Suprapubic skin (tissue), 4 donors: ENCODE measurements around the gene CLIC4. TPM values are rescaled to one million over a fixed set of nuclear protein-coding genes. Genes with fewer than 3 reads are reported as not detected.

Source experiments
- DNase-seq, 2 donors: peaks; one replicate each; pipeline ENCODE4 v3.0.0-alpha.2; 2019; ENCODE audit warnings: low spot score in 2 of 2
- H3K27ac ChIP-seq: fragments of 200-600 bp; sonication (generic); one replicate; pipeline ENCODE4 v1.5.1; 2019
- H3K27me3 ChIP-seq: fragments of 200-600 bp; sonication (generic); one replicate; pipeline ENCODE4 v1.5.1; 2019
- H3K36me3 ChIP-seq: fragments of 200-600 bp; sonication (generic); one replicate; pipeline ENCODE4 v1.5.1; 2019
- H3K4me1 ChIP-seq: fragments of 200-600 bp; sonication (generic); one replicate; pipeline ENCODE4 v1.5.1; 2019
- H3K4me3 ChIP-seq: fragments of 200-600 bp; sonication (generic); one replicate; pipeline ENCODE4 v1.5.1; 2019; ENCODE audit warnings: mild to moderate bottlenecking
- H3K9me3 ChIP-seq: fragments of 200-600 bp; sonication (generic); one replicate; pipeline ENCODE4 v1.5.1; 2019
- EP300 ChIP-seq: sonication (generic); formaldehyde crosslinking; IDR thresholded peaks from one replicate; pipeline ENCODE4 v1.6.1; 2017; ENCODE audit warnings: antibody characterized with exemption
- POLR2A ChIP-seq, 2 donors: fragments of 450-650 bp; IDR thresholded peaks; one replicate each; pipeline ENCODE4 v1.6.1; 2017; ENCODE audit warnings: antibody characterized with exemption in 2 of 2, mild to moderate bottlenecking in 2 of 2, moderate library complexity in 2 of 2
- POLR2AphosphoS5 ChIP-seq, 3 donors: sonication (generic); formaldehyde crosslinking; IDR thresholded peaks; one replicate each; pipeline ENCODE4 v1.6.1; 2017; ENCODE audit warnings: antibody characterized with exemption in 3 of 3
- WGBS: methylation state at CpG from one replicate; pipeline ENCODE4 v1.1.5; 2018; 5-methylcytosine and 5-hydroxymethylcytosine counted together
- total RNA-seq, 4 donors: library from RNA; depleted of rRNA; stranded (reverse); fragments of >200 nt; gene quantifications; one replicate each; pipeline ENCODE4 v1.1.0, GENCODE V29; 2016
- TF ChIP-seq, protein P1 (sequence below), 2 donors: fragments of 200-600 bp in 1 of 2; fragments of 450-650 bp in 1 of 2; sonication (generic) in 1 of 2; IDR thresholded peaks; one replicate each; pipeline ENCODE4 v1.5.1; 2016 to 2019; ENCODE audit warnings: antibody characterized with exemption in 2 of 2, mild to moderate bottlenecking in 1 of 2, moderate library complexity in 1 of 2

The CLIC4 gene
- total RNA-seq, 4 donors from 2014 or later: 50.1 to 76.3 (median 71.4) TPM

DNA sequence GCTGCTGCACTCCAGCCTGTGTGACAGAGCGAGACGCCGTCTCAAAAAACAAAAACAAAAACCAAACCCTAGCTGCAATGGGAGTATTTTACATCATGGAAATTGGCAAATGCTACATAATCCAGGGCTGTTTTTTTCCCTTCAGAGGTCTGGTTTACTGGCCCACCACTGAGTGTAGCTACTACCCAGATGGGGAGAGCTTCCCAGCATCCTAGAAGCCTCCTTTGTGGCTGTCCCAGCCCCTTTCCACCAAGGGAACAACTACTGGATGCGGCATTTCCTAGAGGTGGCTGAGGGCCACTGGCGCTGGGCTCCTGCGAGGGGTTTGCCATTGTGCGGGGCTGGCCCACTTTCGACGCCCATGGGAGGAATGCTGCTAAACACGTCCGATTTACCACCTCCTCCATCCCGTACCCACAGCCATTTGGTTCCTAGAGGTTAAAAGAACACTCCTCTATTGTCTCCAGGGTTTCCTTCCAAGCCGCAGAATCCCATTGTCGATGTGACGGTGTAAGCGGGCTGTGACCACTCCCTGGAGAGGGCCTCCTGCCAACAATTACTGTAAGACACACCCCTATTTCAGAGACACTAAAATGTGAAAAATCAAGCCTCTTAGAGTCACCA, 129.5 kb downstream of the CLIC4 start:
- no peaks in the 10 kb centered on the region for H3K36me3 ChIP-seq
- H3K27ac ChIP-seq: no peak overlapping the region
- H3K4me3 ChIP-seq: no peak overlapping the region
- H3K27me3 ChIP-seq: peaks cover 10% of the 10 kb centered on the region
- 41% methylated on average over 12 of the region's 16 CpGs for WGBS
- no peaks in the 10 kb centered on the region for H3K9me3 ChIP-seq
- peak; percentile 30 to 58 for DNase-seq
- no peaks in the 10 kb centered on the region for H3K4me1 ChIP-seq
- TF ChIP-seq POLR2A (IDR thresholded peaks at IDR 0.05) (no peak), EP300 (no peak), POLR2AphosphoS5 (IDR thresholded peaks at IDR 0.05) (no peak)
- TF ChIP-seq, protein P1, sequence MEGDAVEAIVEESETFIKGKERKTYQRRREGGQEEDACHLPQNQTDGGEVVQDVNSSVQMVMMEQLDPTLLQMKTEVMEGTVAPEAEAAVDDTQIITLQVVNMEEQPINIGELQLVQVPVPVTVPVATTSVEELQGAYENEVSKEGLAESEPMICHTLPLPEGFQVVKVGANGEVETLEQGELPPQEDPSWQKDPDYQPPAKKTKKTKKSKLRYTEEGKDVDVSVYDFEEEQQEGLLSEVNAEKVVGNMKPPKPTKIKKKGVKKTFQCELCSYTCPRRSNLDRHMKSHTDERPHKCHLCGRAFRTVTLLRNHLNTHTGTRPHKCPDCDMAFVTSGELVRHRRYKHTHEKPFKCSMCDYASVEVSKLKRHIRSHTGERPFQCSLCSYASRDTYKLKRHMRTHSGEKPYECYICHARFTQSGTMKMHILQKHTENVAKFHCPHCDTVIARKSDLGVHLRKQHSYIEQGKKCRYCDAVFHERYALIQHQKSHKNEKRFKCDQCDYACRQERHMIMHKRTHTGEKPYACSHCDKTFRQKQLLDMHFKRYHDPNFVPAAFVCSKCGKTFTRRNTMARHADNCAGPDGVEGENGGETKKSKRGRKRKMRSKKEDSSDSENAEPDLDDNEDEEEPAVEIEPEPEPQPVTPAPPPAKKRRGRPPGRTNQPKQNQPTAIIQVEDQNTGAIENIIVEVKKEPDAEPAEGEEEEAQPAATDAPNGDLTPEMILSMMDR (IDR thresholded peaks at IDR 0.05): no peak

DNA sequence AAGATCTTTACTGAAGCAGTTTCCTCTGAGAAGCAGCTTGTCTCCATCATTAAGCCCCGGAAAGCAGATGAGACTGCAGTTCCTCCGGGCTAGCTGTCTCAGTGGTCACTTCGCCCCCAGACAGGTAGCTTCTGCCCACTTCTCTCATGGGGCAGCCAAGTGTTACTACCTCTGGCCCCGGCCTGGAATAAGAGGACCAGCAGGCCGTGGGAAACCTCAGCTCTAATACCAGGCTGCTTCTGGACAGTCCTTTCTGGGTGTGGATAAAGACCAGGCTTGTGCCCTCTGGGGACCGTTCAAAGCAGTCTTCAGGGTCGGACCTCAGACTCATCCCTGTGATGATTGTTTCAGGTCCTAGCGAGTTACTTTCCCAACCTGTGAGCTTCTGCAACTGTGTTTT, 130.0 kb downstream of the CLIC4 start:
- H3K27ac ChIP-seq: peak overlapping the region; percentile 9
- TF ChIP-seq EP300 (no peak), POLR2A (IDR thresholded peaks at IDR 0.05) (no peak), POLR2AphosphoS5 (IDR thresholded peaks at IDR 0.05) (no peak)
- TF ChIP-seq, protein P1 (IDR thresholded peaks at IDR 0.05): no peak
- no peak overlapping the region for H3K4me3 ChIP-seq
- no peaks in the 10 kb centered on the region for H3K9me3 ChIP-seq
- H3K4me1 ChIP-seq: no peaks in the 10 kb centered on the region
- DNase-seq: peak; percentile 26 to 37
- no peaks in the 10 kb centered on the region for H3K36me3 ChIP-seq
- 57% methylated on average over 8 of the region's 8 CpGs for WGBS
- peaks cover 10% of the 10 kb centered on the region for H3K27me3 ChIP-seq

DNA sequence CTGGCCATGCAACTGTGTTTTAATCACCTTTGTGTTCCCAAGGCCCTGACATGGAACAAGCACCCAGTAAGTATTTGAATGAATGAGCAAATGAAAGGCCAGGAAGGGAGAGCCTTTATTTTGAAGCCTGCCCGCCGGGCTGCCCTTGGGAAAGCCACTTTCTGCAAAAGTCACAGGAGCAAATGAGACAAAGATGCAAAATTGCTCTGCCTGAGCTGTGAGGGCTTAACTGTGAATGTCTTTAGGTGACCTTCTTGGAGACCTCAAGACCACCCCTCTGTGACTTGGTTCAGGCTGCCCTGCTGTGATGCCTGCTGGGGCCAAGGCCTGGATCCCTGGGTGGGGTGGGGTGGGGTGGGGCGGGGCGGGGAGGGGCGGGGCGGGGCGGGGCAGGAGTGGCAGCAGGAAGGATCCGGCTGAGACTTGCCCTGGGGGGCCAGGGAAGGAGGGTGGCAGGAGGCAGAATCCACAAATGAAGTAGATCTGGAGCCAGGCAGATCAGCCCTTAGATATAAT, 130.8 kb downstream of the CLIC4 start:
- no peak overlapping the region for H3K4me3 ChIP-seq

DNA sequence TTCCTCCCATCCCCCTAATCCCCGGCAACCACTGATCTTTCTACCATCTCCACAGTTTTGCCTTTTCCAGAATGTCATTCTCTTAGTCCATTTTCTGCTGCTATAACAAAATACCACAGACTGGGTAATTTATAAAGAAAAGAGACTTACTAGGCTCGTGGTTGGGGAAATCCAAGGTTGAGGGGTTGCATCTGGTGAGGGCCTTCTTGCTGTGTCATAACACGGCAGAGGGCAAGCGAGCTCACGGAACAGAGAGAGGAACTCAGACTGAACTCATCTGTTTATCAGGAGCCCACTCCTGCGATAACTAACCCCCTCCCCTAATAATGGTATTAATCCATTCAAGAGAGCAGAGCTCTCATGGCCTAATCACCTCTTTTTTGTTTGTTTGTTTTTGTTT, 132.8 kb downstream of the CLIC4 start:
- H3K27me3 ChIP-seq: no peaks in the 10 kb centered on the region
- DNase-seq: peak in 1 of 2 donors; percentile 13
- H3K4me1 ChIP-seq: no peaks in the 10 kb centered on the region
- no peak overlapping the region for H3K27ac ChIP-seq
- TF ChIP-seq POLR2A (IDR thresholded peaks at IDR 0.05): no peak
- no peak for TF ChIP-seq EP300
- no peak for TF ChIP-seq POLR2AphosphoS5 (IDR thresholded peaks at IDR 0.05)
- no peaks in the 10 kb centered on the region for H3K9me3 ChIP-seq
- no peaks in the 10 kb centered on the region for H3K36me3 ChIP-seq
- 91% methylated on average over 6 of the region's 6 CpGs for WGBS
- no peak overlapping the region for H3K4me3 ChIP-seq

More for the DNA sequence above, 130.8 kb downstream of the CLIC4 start:
- Histone ChIP-seq H3K27me3 (peaks cover 3% of the 10 kb centered on the region), H3K4me1 (no peaks in the 10 kb centered on the region), H3K9me3 (no peaks in the 10 kb centered on the region), H3K27ac (no peak overlapping the region), H3K36me3 (no peaks in the 10 kb centered on the region)
- TF ChIP-seq EP300 (no peak), POLR2A (IDR thresholded peaks at IDR 0.05) (no peak), POLR2AphosphoS5 (IDR thresholded peaks at IDR 0.05) (no peak)
- TF ChIP-seq, protein P1 (IDR thresholded peaks at IDR 0.05): no peak
- peak; percentile 18 to 49 for DNase-seq
- 73% methylated on average over 3 of the region's 8 CpGs for WGBS

DNA sequence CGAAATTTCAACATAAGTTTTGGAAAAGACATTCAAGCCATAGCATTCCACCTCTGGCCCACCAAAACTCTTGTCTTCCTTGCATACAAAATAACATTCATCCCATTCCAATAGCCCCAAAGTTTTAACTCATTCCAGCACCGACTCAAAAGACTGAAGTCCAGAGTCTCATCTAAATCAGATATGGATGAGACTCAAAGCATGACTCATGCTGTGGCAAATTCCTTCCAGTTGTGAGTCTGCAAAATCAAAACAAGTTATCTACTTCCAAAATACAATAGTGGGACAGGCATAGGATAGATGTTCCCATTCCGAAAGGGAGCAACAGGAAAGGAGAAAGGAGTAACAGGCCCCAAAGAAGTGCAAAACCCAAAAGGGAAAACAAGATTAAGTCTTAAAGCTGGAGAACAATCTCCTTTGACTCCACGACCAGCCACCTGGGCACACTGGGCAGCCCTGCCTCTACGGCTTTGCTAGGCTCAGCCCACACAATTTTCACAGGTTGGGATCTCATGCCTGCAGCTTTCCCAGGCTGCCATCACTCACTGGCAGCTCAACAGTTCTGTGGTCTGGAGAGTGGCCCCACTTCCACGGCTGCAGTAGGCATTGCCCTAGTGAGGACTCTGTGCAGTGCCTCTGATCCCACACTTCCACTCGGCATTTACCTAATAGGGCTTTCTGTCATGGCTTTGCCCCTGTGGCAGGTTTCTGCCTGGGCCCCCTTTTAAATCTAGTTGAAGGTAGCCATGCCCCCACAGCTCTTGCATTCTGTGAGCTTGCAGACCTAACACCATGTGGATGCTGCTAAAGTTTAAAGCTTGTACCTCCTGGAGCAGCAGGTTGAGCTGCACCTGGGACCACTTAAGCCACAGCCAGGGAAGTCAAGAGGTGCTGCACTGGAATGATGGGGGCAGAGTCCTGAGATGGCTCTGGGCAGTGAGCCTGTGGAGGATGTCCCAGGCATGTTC, 133.8 kb downstream of the CLIC4 start:
- H3K4me1 ChIP-seq: no peaks in the 10 kb centered on the region
- no peaks in the 10 kb centered on the region for H3K36me3 ChIP-seq
- H3K4me3 ChIP-seq: no peak overlapping the region
- no peaks in the 10 kb centered on the region for H3K9me3 ChIP-seq
- H3K27me3 ChIP-seq: no peaks in the 10 kb centered on the region
- DNase-seq: peak; percentile 5 to 50
- WGBS: 73% methylated on average over 7 of the region's 7 CpGs
- TF ChIP-seq, protein P1 (IDR thresholded peaks at IDR 0.05): no peak
- TF ChIP-seq POLR2AphosphoS5 (IDR thresholded peaks at IDR 0.05) (no peak), POLR2A (IDR thresholded peaks at IDR 0.05) (no peak), EP300 (no peak)
- no peak overlapping the region for H3K27ac ChIP-seq
